Mesenchymal stem cell (in vitro differentiated cells and primary cell): ENCODE data around the gene FAM117B. TPM values are rescaled to one million over a fixed set of nuclear protein-coding genes. Genes with fewer than 3 reads are reported as not detected.
A peak's percentile ranks its signal among the peaks of the same experiment; 100 is the strongest.

Experiments used
- DNase-seq: peaks from one replicate; pipeline ENCODE4 v3.0.0-alpha.2; 2013
- H2AFZ ChIP-seq: one replicate; pipeline ENCODE4 v1.6.1; 2013; ENCODE audit warnings: low read depth, mild to moderate bottlenecking, control low read depth, inconsistent platforms, low read length, moderate library complexity
- H2AK5ac ChIP-seq: 2 replicates; pipeline ENCODE4 v1.6.1; 2013; ENCODE audit warnings: low read length, moderate library complexity, mild to moderate bottlenecking, inconsistent platforms; ENCODE audit not compliant: severe bottlenecking
- H2BK120ac ChIP-seq: one replicate; pipeline ENCODE4 v1.6.1; 2013; ENCODE audit warnings: low read depth, mild to moderate bottlenecking, inconsistent platforms, low read length, moderate library complexity
- H2BK12ac ChIP-seq, 2 experiments: one replicate each; pipeline ENCODE4 v1.6.1; 2013; ENCODE audit warnings: inconsistent platforms in 2 of 2, low read length in 2 of 2, mild to moderate bottlenecking in 2 of 2, moderate library complexity in 2 of 2, control low read depth in 1 of 2
- H2BK15ac ChIP-seq: one replicate; pipeline ENCODE4 v1.6.1; 2013; ENCODE audit warnings: mild to moderate bottlenecking, low read depth, inconsistent platforms; ENCODE audit not compliant: poor library complexity, severe bottlenecking
- H2BK5ac ChIP-seq: 2 replicates; pipeline ENCODE4 v1.6.1; 2013; ENCODE audit warnings: low read depth, mild to moderate bottlenecking, low read length, control low read depth, inconsistent platforms; ENCODE audit not compliant: poor library complexity, severe bottlenecking
- H3K14ac ChIP-seq, 2 experiments: one replicate each; pipeline ENCODE4 v1.6.1; 2013; ENCODE audit warnings: inconsistent platforms in 2 of 2, low read length in 2 of 2, control low read depth in 1 of 2, mild to moderate bottlenecking in 1 of 2, moderate library complexity in 1 of 2
- H3K18ac ChIP-seq, 2 experiments: one replicate each; pipeline ENCODE4 v1.6.1; 2013; ENCODE audit warnings: inconsistent platforms in 2 of 2, low read length in 2 of 2, control low read depth in 1 of 2, low read depth in 1 of 2, mild to moderate bottlenecking in 1 of 2
- H3K23ac ChIP-seq, 2 experiments: one replicate each; pipeline ENCODE4 v1.6.1; 2013; ENCODE audit warnings: inconsistent platforms in 2 of 2, low read length in 2 of 2, mild to moderate bottlenecking in 2 of 2, moderate library complexity in 2 of 2, control low read depth in 1 of 2
- H3K27ac ChIP-seq: 2 replicates; pipeline ENCODE4 v1.5.1; 2013; ENCODE audit warnings: mild to moderate bottlenecking, moderate library complexity, low read length, control low read depth, inconsistent platforms; ENCODE audit not compliant: poor library complexity, severe bottlenecking
- H3K27me3 ChIP-seq, 2 experiments: 2 replicates each; pipeline versions ENCODE4 v1.6.1 to v1.7.0; 2013; ENCODE audit warnings: low read length in 2 of 2, mild to moderate bottlenecking in 2 of 2, moderate library complexity in 2 of 2, control low read depth in 1 of 2, inconsistent platforms in 1 of 2; ENCODE audit not compliant: control insufficient read depth in 1 of 2, insufficient read depth in 1 of 2
- H3K36me3 ChIP-seq, 2 experiments: 2 replicates each; pipeline versions ENCODE4 v1.6.1 to v1.7.0; 2013; ENCODE audit warnings: low read length in 2 of 2, control low read depth in 1 of 2, inconsistent platforms in 1 of 2, low read depth in 1 of 2, mild to moderate bottlenecking in 1 of 2; ENCODE audit not compliant: insufficient read depth in 2 of 2, control insufficient read depth in 1 of 2
- H3K4ac ChIP-seq, 2 experiments: one replicate each; pipeline ENCODE4 v1.6.1; 2013; ENCODE audit warnings: inconsistent platforms in 2 of 2, low read length in 2 of 2, mild to moderate bottlenecking in 2 of 2, moderate library complexity in 2 of 2, control low read depth in 1 of 2, low read depth in 1 of 2
- H3K4me1 ChIP-seq: 2 replicates; pipeline ENCODE4 v1.6.1; 2013; ENCODE audit warnings: low read depth, low read length, control low read depth; ENCODE audit not compliant: control insufficient read depth, insufficient read depth
- H3K4me2 ChIP-seq: 2 replicates; pipeline ENCODE4 v1.6.1; 2013; ENCODE audit warnings: low read length, mild to moderate bottlenecking, inconsistent platforms; ENCODE audit not compliant: poor library complexity, severe bottlenecking
- H3K4me3 ChIP-seq, 2 experiments: 2 replicates each; pipeline versions ENCODE4 v1.5.1 to v1.7.0; 2013; ENCODE audit warnings: low read length in 2 of 2, mild to moderate bottlenecking in 2 of 2, control low read depth in 1 of 2, low read depth in 1 of 2; ENCODE audit not compliant: insufficient read depth in 1 of 2
- H3K79me1 ChIP-seq: replicated peaks from 2 replicates; pipeline ENCODE4 v1.6.1; 2013; ENCODE audit warnings: mild to moderate bottlenecking, control low read depth, low read length, inconsistent platforms; ENCODE audit not compliant: poor library complexity, severe bottlenecking
- H3K9ac ChIP-seq: 2 replicates; pipeline ENCODE4 v1.7.0; 2013; ENCODE audit warnings: mild to moderate bottlenecking, low read length, moderate library complexity
- H3K9me3 ChIP-seq: 2 replicates; pipeline ENCODE4 v1.7.0; 2013; ENCODE audit warnings: mild to moderate bottlenecking, low read length; ENCODE audit not compliant: control insufficient read depth
- H4K8ac ChIP-seq: one replicate; pipeline ENCODE4 v1.6.1; 2013; ENCODE audit warnings: inconsistent platforms, mild to moderate bottlenecking, low read length, moderate library complexity
- H4K91ac ChIP-seq: one replicate; pipeline ENCODE4 v1.6.1; 2013; ENCODE audit warnings: mild to moderate bottlenecking, low read length, inconsistent platforms
- WGBS: methylation state at CpG from one replicate; pipeline ENCODE4 v1.1.7; 2013; ENCODE audit warnings: mixed read lengths; 5-methylcytosine and 5-hydroxymethylcytosine counted together
- polyA plus RNA-seq, 2 experiments: library from polyadenylated mRNA; stranded (reverse); fragments of 200-250 nt; gene quantifications; one replicate each; pipeline ENCODE4 v1.2.3, GENCODE V29; 2013

The FAM117B gene
- polyA plus RNA-seq (2013, experiment 1 of 2): 4.6 TPM
- polyA plus RNA-seq (2013, experiment 2 of 2): 4.5 TPM

- Histone ChIP-seq H2AFZ (peak within 1 kb of the TSS; percentile 93), H4K91ac (peak within 1 kb of the TSS; percentile 80), H2BK12ac (peak within 1 kb of the TSS in 1 of 2 experiments; percentile 42), H3K4me3 (peak within 1 kb of the TSS; percentile 80 to 89), H2BK15ac (no peak within 1 kb of the TSS), H2AK5ac (no peak within 1 kb of the TSS), H3K4ac (peak within 1 kb of the TSS; percentile 51 to 82), H3K4me1 (peaks cover 6% of the 10 kb centered on the region), H3K18ac (peak within 1 kb of the TSS; percentile 70 to 85), H3K79me1 (peaks cover 10% of the 10 kb centered on the region), H3K9ac (peak within 1 kb of the TSS; percentile 89), H4K8ac (peak within 1 kb of the TSS; percentile 85), H2BK120ac (peak within 1 kb of the TSS; percentile 15), H3K36me3 (no peaks in the 10 kb centered on the region), H3K27me3 (no peaks in the 10 kb centered on the region), H3K14ac (peak within 1 kb of the TSS in 1 of 2 experiments; percentile 84), H3K4me2 (peak within 1 kb of the TSS; percentile 88), H3K23ac (peak within 1 kb of the TSS in 1 of 2 experiments; percentile 80), H3K9me3 (no peaks in the 10 kb centered on the region), H3K27ac (peak within 1 kb of the TSS; percentile 61), H2BK5ac (peak within 1 kb of the TSS; percentile 76)
- under 1% methylated on average over 39 of the region's 80 CpGs for WGBS
- peak; percentile 97 for DNase-seq
Measured at GRCh38 chr2:202634556-202635427, at the start of gene FAM117B. Gene FAM117B (plus strand): TSS chr2:202634969. CDS start chr2:202635188, 219 bp downstream.

- peak overlapping the region; percentile 39 for H3K9ac ChIP-seq
- H2BK120ac ChIP-seq: no peak overlapping the region
- peaks cover 0 to 5% of the 10 kb centered on the region in 2 experiments for H3K27me3 ChIP-seq
- peaks cover 5% of the 10 kb centered on the region for H3K4me1 ChIP-seq
- H3K9me3 ChIP-seq: no peaks in the 10 kb centered on the region
- peak overlapping the region; percentile 70 for H4K8ac ChIP-seq
- no peak overlapping the region for H3K18ac ChIP-seq
- no peak overlapping the region for H3K23ac ChIP-seq
- 39% methylated on average over 16 of the region's 17 CpGs for WGBS
- H3K4ac ChIP-seq: peak overlapping the region in 1 of 2 experiments; percentile 48
- peak overlapping the region; percentile 20 for H3K4me2 ChIP-seq
- peak overlapping the region in 1 of 2 experiments; percentile 60 for H3K4me3 ChIP-seq
- H2BK5ac ChIP-seq: no peak overlapping the region
- H2AFZ ChIP-seq: peak overlapping the region; percentile 76
- peaks cover 0 to 3% of the 10 kb centered on the region in 2 experiments for H3K36me3 ChIP-seq
- H3K79me1 ChIP-seq: no peaks in the 10 kb centered on the region
- H3K14ac ChIP-seq: no peak overlapping the region
- H3K27ac ChIP-seq: no peak overlapping the region
- H2BK15ac ChIP-seq: peak overlapping the region; percentile 55
- H2BK12ac ChIP-seq: peak overlapping the region in 1 of 2 experiments; percentile 7
- peak overlapping the region; percentile 9 for H4K91ac ChIP-seq
- DNase-seq: peak; percentile 81
- H2AK5ac ChIP-seq: no peak overlapping the region
Measured at GRCh38 chr2:202588647-202589581, 45.9 kb upstream of the FAM117B start.

- Histone ChIP-seq H2AK5ac (no peak overlapping the region), H3K79me1 (no peaks in the 10 kb centered on the region), H3K36me3 (peaks cover 0 to 3% of the 10 kb centered on the region in 2 experiments), H3K4me3 (no peak overlapping the region), H3K9ac (no peak overlapping the region), H3K27me3 (peaks cover 0 to 5% of the 10 kb centered on the region in 2 experiments), H2BK5ac (no peak overlapping the region), H3K4me2 (no peak overlapping the region), H3K27ac (no peak overlapping the region), H2BK15ac (no peak overlapping the region), H2AFZ (no peak overlapping the region), H2BK12ac (no peak overlapping the region), H4K91ac (peak overlapping the region; percentile 9), H3K18ac (no peak overlapping the region), H3K14ac (peak overlapping the region in 1 of 2 experiments; percentile 63), H3K4me1 (peaks cover 5% of the 10 kb centered on the region), H2BK120ac (no peak overlapping the region), H4K8ac (no peak overlapping the region), H3K4ac (no peak overlapping the region), H3K9me3 (no peaks in the 10 kb centered on the region), H3K23ac (no peak overlapping the region)
- no peak for DNase-seq
- WGBS: 83% methylated on average over 4 of the region's 4 CpGs
Measured at GRCh38 chr2:202589582-202589949, 45.2 kb upstream of the FAM117B start.
